HL-60 (cell line): ENCODE data around the gene FUT3.
"Not testable (repeated sequence)": the region's sequence is repeated elsewhere in the genome, so short reads cannot be mapped to it uniquely, and the experiment has no call there.

ENCODE experiments used
- GABPA ChIP-seq: IDR thresholded peaks from 2 replicates; pipeline ENCODE4 v1.6.1; 2012; ENCODE audit warnings: low read depth
- TF ChIP-seq, protein P1 (sequence below): IDR thresholded peaks from one replicate; pipeline ENCODE4 v1.5.1; 2011; ENCODE audit warnings: low read length, control low read depth, inconsistent platforms; ENCODE audit not compliant: insufficient read depth
- TF ChIP-seq, protein P2 (sequence below): IDR thresholded peaks from 2 replicates; pipeline ENCODE4 v1.6.1; 2012; ENCODE audit warnings: low read depth; ENCODE audit not compliant: insufficient replicate concordance

DNA sequence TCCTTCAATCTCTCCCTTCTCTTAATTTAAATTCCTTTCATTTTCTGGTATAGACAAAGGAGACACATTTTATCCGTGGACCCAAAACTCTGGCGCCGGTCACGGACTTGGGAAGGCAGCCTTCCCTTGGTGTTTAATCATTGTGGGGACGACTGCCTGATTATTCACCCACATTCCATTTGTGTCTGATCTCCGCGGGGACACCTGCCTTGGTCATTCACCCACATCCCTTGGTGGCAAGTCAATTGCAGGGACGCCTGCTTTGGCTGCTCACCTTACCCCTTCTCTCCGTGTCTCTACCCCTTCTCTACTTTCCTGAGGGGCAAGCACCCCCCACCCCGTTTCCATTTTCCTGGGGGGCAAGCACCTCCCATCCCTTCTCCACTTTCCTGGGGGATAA lies 3.4 kb downstream of the FUT3 start:
- TF ChIP-seq, protein P1, sequence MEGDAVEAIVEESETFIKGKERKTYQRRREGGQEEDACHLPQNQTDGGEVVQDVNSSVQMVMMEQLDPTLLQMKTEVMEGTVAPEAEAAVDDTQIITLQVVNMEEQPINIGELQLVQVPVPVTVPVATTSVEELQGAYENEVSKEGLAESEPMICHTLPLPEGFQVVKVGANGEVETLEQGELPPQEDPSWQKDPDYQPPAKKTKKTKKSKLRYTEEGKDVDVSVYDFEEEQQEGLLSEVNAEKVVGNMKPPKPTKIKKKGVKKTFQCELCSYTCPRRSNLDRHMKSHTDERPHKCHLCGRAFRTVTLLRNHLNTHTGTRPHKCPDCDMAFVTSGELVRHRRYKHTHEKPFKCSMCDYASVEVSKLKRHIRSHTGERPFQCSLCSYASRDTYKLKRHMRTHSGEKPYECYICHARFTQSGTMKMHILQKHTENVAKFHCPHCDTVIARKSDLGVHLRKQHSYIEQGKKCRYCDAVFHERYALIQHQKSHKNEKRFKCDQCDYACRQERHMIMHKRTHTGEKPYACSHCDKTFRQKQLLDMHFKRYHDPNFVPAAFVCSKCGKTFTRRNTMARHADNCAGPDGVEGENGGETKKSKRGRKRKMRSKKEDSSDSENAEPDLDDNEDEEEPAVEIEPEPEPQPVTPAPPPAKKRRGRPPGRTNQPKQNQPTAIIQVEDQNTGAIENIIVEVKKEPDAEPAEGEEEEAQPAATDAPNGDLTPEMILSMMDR, result not testable (repeated sequence)
- not testable (repeated sequence) for TF ChIP-seq GABPA
- TF ChIP-seq, protein P2, sequence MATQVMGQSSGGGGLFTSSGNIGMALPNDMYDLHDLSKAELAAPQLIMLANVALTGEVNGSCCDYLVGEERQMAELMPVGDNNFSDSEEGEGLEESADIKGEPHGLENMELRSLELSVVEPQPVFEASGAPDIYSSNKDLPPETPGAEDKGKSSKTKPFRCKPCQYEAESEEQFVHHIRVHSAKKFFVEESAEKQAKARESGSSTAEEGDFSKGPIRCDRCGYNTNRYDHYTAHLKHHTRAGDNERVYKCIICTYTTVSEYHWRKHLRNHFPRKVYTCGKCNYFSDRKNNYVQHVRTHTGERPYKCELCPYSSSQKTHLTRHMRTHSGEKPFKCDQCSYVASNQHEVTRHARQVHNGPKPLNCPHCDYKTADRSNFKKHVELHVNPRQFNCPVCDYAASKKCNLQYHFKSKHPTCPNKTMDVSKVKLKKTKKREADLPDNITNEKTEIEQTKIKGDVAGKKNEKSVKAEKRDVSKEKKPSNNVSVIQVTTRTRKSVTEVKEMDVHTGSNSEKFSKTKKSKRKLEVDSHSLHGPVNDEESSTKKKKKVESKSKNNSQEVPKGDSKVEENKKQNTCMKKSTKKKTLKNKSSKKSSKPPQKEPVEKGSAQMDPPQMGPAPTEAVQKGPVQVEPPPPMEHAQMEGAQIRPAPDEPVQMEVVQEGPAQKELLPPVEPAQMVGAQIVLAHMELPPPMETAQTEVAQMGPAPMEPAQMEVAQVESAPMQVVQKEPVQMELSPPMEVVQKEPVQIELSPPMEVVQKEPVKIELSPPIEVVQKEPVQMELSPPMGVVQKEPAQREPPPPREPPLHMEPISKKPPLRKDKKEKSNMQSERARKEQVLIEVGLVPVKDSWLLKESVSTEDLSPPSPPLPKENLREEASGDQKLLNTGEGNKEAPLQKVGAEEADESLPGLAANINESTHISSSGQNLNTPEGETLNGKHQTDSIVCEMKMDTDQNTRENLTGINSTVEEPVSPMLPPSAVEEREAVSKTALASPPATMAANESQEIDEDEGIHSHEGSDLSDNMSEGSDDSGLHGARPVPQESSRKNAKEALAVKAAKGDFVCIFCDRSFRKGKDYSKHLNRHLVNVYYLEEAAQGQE, result not testable (repeated sequence)
